ENCODE measurements around the gene TMC1.
"Not testable (repeated sequence)": the region's sequence is repeated elsewhere in the genome, so short reads cannot be mapped to it uniquely, and the experiment has no call there.

TMC1 gene

DNA sequence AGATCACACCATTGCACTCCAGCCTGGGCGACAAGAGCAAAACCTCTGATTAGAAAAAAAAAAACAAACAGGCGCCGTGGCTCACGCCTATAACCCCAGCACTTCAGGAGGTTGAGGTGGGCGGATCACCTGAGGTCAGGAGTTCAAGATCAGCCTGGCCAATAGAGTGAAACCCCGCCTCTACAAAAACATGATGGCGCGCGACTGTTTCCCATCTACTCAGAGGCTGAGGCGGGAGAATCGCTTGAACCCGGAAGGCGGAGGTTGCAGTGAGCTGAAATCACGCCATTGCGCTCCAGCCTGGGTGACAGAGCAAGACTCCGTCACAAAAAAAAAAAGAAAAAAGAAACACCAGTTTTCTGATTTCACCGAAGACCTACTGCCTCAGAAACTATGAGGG, at the start of gene TMC1:
Gene TMC1 (plus strand): TSS at position 193 of the 400 bp plus-strand sequence. CDS start 127,041 bp downstream, outside the sequence.
- DNase-seq, result not testable (repeated sequence)

DNA sequence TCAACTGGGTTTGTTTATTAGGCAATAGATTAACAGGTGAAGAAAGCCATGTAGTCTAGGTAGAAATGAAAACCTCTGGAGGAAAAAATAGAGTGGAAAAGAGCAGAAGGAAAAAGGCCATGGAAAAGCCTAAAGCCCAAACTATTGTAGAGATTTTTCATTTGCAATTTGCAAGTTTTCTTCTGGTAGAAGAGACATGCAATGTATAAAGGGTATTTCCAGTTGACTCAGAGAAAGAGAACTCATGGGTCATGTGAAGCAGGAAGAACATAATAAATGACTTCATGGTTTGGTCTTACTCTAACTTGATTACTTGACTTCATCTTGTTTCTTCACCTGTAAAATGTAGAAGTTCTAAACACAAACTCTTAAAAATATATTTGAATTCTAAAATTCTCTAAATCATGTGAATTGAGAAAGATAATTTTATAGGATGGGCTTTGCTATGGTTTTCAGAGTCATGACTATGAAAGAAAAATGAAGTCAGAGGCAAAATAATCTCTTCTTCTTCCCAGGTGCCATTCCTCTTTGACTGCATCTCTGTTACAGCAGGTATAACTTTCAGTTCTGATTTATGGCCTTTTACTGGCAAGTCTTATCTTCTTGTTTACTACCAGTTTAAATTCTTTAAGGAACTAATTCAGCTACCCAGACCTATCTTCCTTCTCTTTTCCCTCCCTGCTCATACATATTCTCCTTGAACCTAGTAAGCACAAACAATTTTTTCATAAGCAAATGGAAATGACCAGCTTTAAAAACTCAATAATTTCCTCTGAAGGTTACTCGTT, 47.7 kb upstream of the TMC1 start:
- DNase-seq, result no peak

- DNase-seq, result no peak
These were observed 46.7 kb upstream of the TMC1 start for GRCh38 chr9:72474676-72475075.

DNA sequence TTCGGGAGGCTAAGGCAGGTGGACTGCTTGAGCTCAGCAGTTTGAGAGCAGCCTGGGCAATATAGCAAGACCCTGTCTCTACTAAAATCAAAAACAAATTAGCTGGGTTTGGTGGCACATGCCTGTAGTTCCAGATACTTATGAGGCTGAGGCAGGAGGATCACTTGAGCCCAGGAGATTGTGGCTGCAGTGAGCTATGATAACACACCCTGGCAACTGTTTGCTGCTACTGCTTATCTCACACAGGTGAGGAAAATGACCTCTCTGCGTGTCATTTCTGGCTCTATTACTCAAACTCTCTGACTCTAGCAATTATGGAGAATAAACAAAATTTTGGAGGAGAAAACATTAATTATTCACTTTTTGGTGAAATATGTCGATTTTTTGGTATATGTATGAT, 45.3 kb upstream of the TMC1 start:
- DNase-seq, result no peak

DNA sequence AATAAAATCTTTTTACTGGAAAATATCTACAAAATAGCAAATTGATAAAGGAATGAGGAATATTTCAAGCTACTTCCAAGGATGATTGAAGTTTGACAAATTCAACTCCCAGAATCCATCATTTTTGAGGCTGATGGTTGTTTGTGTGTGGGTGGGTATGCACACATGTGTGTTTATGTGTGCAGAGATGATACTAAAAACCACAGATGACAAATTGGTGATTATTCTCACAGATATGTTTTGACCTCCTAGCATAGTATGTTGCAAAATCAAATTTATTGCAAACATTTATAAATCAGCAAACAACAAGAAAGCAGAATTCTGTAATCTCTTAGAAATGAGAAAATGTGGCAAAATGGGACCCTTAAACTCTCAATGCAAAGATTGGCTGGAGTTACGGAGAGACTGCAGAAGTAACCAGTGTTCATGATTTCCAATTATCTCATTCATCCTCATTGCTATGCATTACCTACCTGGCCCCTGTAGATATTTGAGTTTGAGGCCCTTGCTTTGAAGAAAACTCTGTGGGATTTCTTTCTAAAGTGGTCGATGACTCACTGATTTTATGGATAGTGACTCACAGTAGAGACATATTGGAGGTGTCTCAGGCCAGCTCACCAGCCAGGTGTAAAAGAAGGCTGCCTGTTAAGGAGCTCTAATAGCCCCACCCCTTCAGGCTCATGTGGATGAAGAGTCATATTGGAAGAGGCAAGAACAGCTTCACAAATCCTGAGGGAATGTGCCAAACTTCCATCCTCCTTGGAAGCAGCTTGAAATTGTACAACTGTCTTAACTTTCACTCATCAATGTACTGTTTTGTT, 44.6 kb upstream of the TMC1 start:
- peak; percentile 53 for DNase-seq

DNA sequence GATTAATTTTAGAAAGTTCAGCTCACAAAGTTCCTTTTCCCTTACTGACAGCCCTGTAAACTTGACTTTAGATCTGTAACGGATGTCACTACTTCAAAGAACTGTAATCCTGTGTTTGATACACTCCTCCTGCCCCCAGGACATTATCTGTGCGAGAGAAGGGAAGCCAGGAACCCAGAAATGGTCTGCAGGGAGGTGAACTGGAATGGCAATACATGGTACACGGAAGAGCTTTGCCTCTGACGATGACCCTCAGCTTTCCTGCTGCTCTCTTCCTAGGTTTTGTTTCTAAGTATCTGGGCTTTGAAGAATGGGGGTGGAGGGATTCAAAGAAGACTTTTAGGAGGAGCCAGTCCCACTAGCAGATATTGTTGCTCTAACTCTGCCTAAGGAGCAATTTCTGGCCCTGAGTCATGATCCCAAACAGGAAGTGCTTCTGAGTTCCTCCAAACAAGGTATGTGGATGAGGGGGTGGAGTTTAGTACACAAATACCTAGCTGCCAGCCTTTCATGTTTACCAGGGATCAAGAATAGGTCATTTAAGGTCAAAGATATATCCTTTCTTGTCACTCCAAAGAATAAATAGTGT, 43.4 kb upstream of the TMC1 start:
- DNase-seq, result peak; percentile 12

- DNase-seq, result no peak
These were observed 42.4 kb upstream of the TMC1 start for GRCh38 chr9:72478966-72479365.

- DNase-seq, result not testable (repeated sequence)
These were observed 41.1 kb upstream of the TMC1 start for GRCh38 chr9:72480261-72480660.

DNA sequence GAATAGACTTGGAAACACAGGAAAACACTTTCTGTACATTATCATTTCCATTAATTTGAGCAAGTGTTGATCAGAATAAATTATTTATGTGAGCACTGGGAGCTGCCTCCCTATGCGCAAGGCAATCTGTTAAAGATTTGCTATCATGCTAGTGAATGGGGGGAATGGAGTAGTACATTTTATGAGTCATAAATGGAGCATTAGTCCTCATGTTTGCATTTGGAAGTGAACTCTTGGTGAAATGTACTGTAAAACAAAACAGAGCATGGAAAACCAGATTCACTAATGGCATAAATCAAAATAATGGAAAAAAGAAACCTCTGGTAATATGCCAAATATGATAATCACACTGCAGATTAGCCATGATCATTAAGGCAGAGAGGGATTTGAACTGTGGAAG, 40.5 kb upstream of the TMC1 start:
- no peak for DNase-seq

- DNase-seq, result no peak
These were observed 35.4 kb upstream of the TMC1 start for GRCh38 chr9:72485821-72486593.

DNA sequence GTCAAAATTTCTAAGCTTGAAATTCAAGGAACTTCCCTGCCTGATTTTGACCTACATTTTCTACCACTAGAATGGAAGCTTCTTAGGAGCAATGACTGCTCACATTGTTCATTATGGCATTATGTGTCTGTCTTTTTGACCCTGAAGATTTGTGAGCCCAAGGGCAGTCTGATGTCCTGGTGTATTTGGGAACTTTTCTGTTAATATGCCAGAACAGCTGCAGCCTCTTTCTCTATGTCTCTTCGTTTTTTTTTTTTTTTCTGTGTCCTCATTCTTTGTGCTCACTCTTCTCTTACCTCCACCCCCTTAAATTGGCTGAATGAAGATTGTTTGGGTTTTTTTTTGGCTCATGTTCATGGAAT, 34.8 kb upstream of the TMC1 start:
- no peak for DNase-seq

GRCh38 chr9:72487665-72488064, 33.7 kb upstream of the TMC1 start:
- not testable (repeated sequence) for DNase-seq

DNA sequence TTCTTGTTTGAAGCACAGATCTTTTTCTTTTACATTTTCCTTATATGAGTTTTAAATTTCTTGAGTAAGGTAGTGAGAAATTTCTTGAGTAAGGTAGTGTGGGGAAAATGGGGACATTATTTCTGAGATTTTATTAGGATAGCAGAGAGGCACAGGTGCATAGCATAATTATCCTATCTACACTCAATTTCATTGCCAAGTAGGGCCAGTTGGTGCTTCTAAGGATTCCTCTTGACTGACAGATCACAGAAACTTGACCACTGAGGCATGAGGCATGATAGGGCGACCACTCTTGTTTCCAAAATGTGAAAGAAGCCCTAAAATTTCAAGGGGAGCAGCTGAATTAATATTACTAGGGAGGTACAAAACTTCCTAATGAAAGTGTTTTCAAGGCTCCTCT, 31.4 kb upstream of the TMC1 start:
- DNase-seq, result no peak

DNA sequence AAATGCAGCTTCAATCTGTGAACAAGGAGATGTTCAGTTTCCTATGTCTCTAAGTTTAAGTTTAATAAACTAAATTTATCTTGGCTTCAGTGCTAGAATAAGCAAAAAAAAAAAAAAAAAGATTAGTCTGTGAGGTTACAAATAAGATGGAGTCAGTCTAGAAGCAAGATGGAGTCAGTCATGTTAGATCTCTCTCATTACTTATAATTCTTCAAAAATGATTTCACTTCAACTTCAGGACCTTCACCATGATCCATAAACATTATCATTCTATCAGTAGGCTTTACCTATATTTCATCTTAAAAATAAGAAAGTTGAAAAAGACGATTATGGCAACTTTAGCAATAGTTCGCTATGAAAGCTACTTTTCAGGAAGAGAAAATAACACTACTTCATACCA, 30.2 kb upstream of the TMC1 start:
- DNase-seq, result no peak

- no peak for DNase-seq
These were observed 27.4 kb upstream of the TMC1 start for GRCh38 chr9:72494051-72494450.

GRCh38 chr9:72497447-72498046, 23.9 kb upstream of the TMC1 start:
- DNase-seq, result no peak

DNA sequence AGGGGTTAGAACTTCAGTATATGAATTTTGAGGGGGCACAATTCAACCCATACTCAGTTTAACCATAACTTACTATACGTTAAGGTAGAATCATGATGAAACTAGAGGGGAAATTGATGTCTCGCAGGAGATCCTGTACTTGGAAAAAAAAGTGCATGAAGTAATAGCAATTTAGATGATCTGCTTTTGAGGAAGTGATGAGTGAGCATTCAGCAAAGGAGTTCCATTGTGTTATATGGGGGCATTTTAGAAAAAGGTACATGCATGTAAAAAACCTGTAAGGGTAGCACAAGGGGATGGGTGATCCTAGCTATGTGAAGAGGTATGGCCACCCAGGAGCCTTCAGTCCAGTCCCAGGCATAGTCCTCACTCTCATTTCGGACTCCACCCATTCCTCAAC, 14.8 kb upstream of the TMC1 start:
- no peak for DNase-seq

DNA sequence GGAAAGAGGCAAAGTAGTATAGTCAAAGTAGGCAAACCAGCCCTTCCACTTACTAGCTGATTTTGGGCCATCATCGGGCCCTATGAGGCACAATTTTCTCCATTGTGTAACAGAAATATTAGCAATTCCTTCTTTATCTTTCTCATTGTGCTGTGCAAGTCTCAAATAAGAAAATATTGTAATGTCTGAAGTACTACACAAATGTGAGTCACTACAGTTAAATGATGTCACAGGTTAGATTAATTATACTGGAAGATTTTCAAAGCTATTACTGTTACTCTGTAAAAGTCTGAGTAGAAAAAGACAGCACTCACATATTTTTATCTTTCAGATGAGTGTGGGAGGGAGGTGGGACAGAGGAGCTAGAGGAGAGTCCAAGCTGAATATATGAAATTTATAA, 12.4 kb upstream of the TMC1 start:
- no peak for DNase-seq

GRCh38 chr9:72509635-72510034, 11.8 kb upstream of the TMC1 start:
- DNase-seq, result no peak

- DNase-seq, result not testable (repeated sequence)
These were observed 397 bp upstream of the TMC1 start for GRCh38 chr9:72521011-72521410.

- DNase-seq, result peak; percentile 58
These were observed 3.6 kb downstream of the TMC1 start for GRCh38 chr9:72524820-72525540.
